ENCODE data around the gene TMEM132D. TPM values are rescaled to one million over a fixed set of nuclear protein-coding genes. Genes with fewer than 3 reads are reported as not detected.

TMEM132D gene
- total RNA-seq, 2 donors from 2014 or later = not detected

DNA sequence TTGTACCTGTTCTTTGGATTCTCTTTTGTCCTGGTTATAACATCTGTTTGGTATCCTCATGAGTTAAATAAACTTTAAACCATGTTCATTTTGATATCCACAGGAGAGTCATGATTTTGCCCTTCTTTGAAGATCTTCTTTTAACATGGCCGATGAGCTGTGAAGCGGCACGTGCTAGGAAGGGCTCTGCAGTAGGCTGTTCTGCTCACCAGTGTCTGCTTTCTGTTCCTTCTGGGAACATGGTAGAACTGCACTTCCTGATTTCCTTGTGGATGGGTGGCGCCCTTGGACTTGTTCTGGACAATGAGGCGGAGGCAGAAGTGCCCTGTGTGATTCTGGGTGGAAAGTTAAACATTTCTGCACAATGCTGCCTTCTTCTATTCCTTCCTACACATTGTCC lies 138.1 kb downstream of the TMEM132D start:
- Mint-ChIP-seq H3K36me3 (ENCODE audit: low read depth) (no peaks in the 10 kb centered on the region), H3K4me3 (no peak overlapping the region), H3K4me1 (no peaks in the 10 kb centered on the region), H3K27ac (no peak overlapping the region), H3K27me3 (no peaks in the 10 kb centered on the region), H3K9me3 (peaks cover 32% of the 10 kb centered on the region)
- ATAC-seq (replicated peaks) = no peak

DNA sequence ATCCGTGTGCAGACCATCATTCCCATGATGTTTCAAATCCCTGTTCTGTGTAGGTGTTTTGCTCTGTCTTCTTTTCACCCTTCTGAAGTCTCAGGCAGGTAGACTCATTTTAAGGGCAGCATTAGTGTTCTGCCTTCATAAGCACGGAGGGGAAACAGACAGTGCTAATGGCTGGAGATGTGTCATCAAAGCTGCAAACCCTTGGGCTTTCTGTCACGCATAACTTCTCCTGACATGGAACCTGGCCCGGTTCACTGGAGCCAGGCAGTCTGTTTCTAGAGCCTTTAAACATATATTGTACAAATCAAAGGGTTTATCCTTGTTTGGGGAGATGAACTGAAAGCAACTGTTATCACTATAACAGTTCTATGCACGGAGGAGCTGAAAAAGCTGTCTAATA lies 141.4 kb downstream of the TMEM132D start:
- no peak overlapping the region for H3K4me3 Mint-ChIP-seq
- no peaks in the 10 kb centered on the region for H3K4me1 Mint-ChIP-seq
- no peak for ATAC-seq (replicated peaks)
- H3K27ac Mint-ChIP-seq = no peak overlapping the region
- no peaks in the 10 kb centered on the region for H3K36me3 Mint-ChIP-seq (ENCODE audit: low read depth)
- no peaks in the 10 kb centered on the region for H3K27me3 Mint-ChIP-seq
- peaks cover 23% of the 10 kb centered on the region for H3K9me3 Mint-ChIP-seq

DNA sequence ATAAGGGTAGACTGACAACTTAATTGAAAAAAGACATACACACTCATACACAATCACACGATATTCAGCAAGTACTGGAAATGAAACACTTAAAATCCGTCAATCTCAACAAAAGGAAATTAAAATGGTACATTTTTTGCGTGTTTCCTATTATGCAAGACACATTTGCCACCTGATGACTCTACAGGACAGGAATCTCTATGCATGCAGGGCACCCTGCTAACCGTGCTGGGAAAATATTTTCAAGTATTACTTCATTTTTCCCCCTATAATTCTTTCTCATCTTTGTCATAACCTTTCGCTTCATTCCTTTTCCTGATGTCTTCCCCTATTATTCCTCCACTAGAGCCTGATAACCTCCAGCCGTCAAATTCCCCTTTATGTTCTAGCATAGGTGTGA lies 150.2 kb downstream of the TMEM132D start:
- Mint-ChIP-seq H3K9me3 (no peaks in the 10 kb centered on the region), H3K36me3 (ENCODE audit: low read depth) (no peaks in the 10 kb centered on the region), H3K27ac (no peak overlapping the region), H3K27me3 (no peaks in the 10 kb centered on the region), H3K4me3 (no peak overlapping the region), H3K4me1 (no peaks in the 10 kb centered on the region)
- ATAC-seq (replicated peaks) = no peak

DNA sequence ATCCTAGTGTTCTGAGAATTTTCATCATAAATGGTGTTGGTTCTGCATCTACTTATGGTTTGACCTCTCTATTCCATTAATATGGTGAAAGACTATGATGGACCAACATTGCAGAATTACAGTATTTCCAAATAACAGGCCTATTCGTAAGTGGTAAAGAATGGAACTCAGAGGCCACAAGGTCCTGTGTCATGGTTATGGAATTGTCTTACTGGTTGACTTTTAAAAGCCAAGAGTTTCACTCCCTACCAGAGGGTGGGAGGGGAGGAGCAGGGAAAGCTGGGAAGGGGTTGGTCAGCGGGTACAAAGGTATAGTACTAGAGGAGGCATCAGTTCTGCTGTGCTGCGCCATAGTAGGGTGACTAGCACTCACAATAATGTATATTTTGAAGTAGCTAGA lies 153.4 kb downstream of the TMEM132D start:
- Mint-ChIP-seq H3K27me3 (no peaks in the 10 kb centered on the region), H3K4me3 (no peak overlapping the region), H3K9me3 (no peaks in the 10 kb centered on the region), H3K27ac (no peak overlapping the region), H3K36me3 (ENCODE audit: low read depth) (no peaks in the 10 kb centered on the region), H3K4me1 (no peaks in the 10 kb centered on the region)
- ATAC-seq (replicated peaks) = no peak

DNA sequence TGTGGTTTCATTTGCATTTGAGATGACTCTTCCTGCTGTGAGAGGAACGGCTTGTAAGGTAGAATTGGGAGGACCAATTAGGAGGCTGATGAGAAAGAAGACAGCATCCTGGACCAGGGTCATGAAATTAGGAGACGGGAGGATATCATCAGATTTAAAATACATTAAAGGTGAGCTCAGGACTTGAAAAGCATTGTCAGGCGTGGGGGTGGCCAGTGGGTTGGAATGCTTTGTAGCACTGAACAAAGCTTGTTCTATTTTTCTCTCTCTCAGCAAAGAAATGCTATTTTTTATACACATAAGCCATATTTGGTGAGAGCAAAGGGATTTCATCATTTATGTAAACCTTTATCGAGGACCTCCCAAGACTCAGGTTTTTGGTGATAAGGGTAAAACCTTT lies 157.5 kb downstream of the TMEM132D start:
- peaks cover 2% of the 10 kb centered on the region for H3K9me3 Mint-ChIP-seq
- H3K4me3 Mint-ChIP-seq = no peak overlapping the region
- no peak overlapping the region for H3K27ac Mint-ChIP-seq
- H3K4me1 Mint-ChIP-seq = no peaks in the 10 kb centered on the region
- no peaks in the 10 kb centered on the region for H3K36me3 Mint-ChIP-seq (ENCODE audit: low read depth)
- no peaks in the 10 kb centered on the region for H3K27me3 Mint-ChIP-seq
- ATAC-seq (replicated peaks) = no peak

DNA sequence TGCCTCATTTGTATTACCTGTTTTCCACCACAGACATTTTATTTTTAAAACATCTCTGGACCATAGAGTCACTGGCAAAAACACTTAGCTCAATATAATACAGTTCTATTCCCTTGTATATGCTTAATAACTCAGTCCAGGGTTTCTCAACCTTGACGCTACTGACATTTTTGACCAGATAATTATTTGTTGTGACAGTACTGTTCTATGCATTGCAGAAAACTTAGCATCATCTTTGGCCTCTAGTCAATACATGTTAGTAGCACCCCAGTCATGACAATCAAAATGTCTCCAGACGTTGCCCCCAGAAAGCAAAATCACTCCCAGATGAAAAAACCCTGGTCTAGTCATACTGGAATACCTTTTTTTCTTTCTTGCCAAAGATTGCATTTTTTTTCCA lies 174.7 kb downstream of the TMEM132D start:
- Mint-ChIP-seq H3K4me1 (no peaks in the 10 kb centered on the region), H3K4me3 (no peak overlapping the region)

DNA sequence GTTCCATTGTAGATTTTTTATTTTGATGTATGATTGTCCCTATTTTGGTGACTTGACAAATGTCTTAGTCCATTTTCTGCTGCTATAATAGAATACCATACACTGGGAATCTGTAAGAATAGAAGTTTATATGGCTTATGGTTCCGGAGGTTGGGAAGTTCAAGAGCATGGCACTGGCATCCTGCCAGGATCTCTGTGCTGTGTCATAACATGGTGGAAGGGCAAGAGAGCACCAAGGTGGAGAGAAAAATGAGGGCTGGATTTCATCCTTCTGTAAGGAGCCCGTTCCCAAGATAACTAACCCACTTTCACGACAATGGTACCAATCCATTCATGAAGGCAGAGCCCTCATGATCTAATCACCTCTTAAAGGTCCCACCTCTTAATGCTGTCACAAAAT lies 176.7 kb downstream of the TMEM132D start:
- H3K27me3 Mint-ChIP-seq = no peaks in the 10 kb centered on the region
- no peaks in the 10 kb centered on the region for H3K4me1 Mint-ChIP-seq
- no peak overlapping the region for H3K4me3 Mint-ChIP-seq
- peaks cover 31% of the 10 kb centered on the region for H3K9me3 Mint-ChIP-seq
- H3K27ac Mint-ChIP-seq = no peak overlapping the region
- no peaks in the 10 kb centered on the region for H3K36me3 Mint-ChIP-seq (ENCODE audit: low read depth)
- ATAC-seq (replicated peaks) = no peak

More for the DNA sequence above, 174.7 kb downstream of the TMEM132D start:
- Mint-ChIP-seq H3K27me3 (no peaks in the 10 kb centered on the region), H3K36me3 (ENCODE audit: low read depth) (no peaks in the 10 kb centered on the region), H3K9me3 (peaks cover 22% of the 10 kb centered on the region), H3K27ac (no peak overlapping the region)
- no peak for ATAC-seq (replicated peaks)

DNA sequence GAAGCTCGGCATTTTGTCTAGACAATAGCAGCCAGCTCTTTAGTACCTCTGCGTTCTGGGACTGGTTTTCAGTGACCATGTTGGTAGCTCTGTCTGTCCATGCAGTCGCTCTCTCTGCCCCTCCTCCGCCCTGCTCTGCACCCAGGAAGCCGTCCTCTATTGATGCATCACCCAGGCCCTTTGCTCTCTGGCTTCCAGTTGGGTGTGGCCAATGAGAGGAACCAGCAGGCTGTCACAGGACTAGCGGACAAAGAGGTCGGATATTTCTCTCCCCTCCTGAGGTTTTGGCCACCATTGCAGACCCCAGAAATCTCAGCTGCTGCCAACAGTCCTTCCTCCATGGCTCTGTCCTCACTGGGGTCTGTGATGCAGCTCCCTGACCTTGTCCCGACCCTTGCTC lies 180.6 kb downstream of the TMEM132D start:
- H3K4me3 Mint-ChIP-seq = no peak overlapping the region
- H3K9me3 Mint-ChIP-seq = peaks cover 18% of the 10 kb centered on the region
- no peak overlapping the region for H3K27ac Mint-ChIP-seq
- no peaks in the 10 kb centered on the region for H3K36me3 Mint-ChIP-seq (ENCODE audit: low read depth)
- no peaks in the 10 kb centered on the region for H3K4me1 Mint-ChIP-seq
- no peak for ATAC-seq (replicated peaks)
- no peaks in the 10 kb centered on the region for H3K27me3 Mint-ChIP-seq

DNA sequence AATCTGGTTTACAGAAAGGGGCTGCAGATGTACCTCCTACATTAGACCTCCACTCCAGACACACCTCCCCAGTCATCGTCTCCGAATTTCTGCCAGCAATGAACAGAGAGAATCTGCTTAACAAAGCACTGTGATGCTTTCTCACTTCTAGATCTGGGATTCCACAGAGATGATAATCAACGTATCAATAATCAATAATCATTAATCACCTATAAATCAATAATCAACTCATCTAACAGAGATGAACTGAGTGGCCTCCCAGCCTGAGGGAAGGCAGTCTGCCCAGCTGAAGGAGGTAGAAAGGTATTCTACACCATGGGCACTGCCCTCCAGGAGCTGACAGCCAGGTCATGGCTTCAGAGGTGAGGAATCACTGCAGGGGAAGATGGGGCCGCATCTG lies 183.2 kb downstream of the TMEM132D start:
- Mint-ChIP-seq H3K4me3 (no peak overlapping the region), H3K27me3 (no peaks in the 10 kb centered on the region), H3K4me1 (no peaks in the 10 kb centered on the region), H3K36me3 (ENCODE audit: low read depth) (no peaks in the 10 kb centered on the region), H3K27ac (no peak overlapping the region), H3K9me3 (peaks cover 19% of the 10 kb centered on the region)
- no peak for ATAC-seq (replicated peaks)

DNA sequence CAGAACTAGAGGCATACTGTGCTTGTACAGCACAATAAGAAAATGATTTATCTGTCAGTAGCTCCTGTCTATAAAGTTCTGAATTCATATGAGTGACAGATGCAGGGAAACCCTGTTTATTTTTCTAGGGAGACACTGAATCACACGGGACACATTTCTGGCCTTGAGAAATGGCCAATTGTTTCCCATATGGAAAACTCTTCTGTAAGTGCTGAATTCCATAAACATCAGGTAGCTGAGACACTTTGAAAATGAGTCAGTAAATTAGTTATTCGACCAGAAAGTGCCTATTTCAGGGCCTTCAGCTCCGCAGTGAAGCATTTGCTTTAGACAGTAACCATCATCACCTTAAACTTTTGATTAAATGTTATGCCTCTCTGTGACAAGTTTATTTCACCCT lies 184.4 kb downstream of the TMEM132D start:
- Mint-ChIP-seq H3K27me3 (no peaks in the 10 kb centered on the region), H3K4me3 (no peak overlapping the region), H3K9me3 (peaks cover 19% of the 10 kb centered on the region), H3K36me3 (ENCODE audit: low read depth) (no peaks in the 10 kb centered on the region), H3K27ac (no peak overlapping the region), H3K4me1 (no peaks in the 10 kb centered on the region)
- ATAC-seq (replicated peaks) = no peak

DNA sequence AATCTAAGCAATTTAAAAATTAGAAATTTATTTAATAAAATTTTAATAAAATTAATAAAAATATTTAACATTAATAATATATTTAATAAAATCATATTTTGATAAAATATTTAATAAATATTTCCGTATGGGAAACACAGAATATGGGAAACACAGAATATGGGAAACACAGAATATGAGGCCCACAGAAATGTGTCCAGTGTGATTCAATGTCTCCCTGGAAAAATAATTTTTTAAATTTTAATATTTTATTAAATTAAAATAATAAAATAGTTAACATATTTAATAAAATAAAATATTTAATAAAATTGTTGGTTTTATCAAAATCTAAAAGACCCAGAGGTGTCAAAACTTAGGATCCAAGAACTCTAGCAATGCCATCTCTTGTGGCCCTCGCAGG lies 186.4 kb downstream of the TMEM132D start:
- no peaks in the 10 kb centered on the region for H3K36me3 Mint-ChIP-seq (ENCODE audit: low read depth)
- no peak overlapping the region for H3K4me3 Mint-ChIP-seq
- H3K9me3 Mint-ChIP-seq = peaks cover 6% of the 10 kb centered on the region
- no peaks in the 10 kb centered on the region for H3K27me3 Mint-ChIP-seq
- no peaks in the 10 kb centered on the region for H3K4me1 Mint-ChIP-seq
- ATAC-seq (replicated peaks) = no peak
- H3K27ac Mint-ChIP-seq = no peak overlapping the region

DNA sequence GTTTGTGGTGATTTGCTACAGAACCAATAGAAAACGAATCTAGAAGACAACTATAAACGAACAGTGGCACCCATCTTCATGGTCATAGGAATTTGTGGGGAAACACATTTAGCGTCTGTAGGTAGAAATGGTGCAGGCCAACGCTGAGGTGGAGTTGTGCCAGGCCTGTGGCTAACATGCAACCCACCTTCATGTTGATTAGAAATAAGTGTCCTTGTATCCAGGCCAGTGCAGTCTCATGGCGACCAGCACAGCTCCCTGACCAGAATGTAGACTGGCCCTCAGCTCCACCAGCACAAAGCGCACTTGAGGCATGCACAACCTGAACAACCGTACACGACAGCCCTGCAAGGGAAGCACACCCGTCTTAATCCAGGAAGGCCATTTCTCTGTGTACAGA lies 187.0 kb downstream of the TMEM132D start:
- no peaks in the 10 kb centered on the region for H3K36me3 Mint-ChIP-seq (ENCODE audit: low read depth)
- no peak overlapping the region for H3K27ac Mint-ChIP-seq
- H3K27me3 Mint-ChIP-seq = no peaks in the 10 kb centered on the region
- H3K4me3 Mint-ChIP-seq = no peak overlapping the region
- peaks cover 6% of the 10 kb centered on the region for H3K9me3 Mint-ChIP-seq
- no peaks in the 10 kb centered on the region for H3K4me1 Mint-ChIP-seq
- no peak for ATAC-seq (replicated peaks)

DNA sequence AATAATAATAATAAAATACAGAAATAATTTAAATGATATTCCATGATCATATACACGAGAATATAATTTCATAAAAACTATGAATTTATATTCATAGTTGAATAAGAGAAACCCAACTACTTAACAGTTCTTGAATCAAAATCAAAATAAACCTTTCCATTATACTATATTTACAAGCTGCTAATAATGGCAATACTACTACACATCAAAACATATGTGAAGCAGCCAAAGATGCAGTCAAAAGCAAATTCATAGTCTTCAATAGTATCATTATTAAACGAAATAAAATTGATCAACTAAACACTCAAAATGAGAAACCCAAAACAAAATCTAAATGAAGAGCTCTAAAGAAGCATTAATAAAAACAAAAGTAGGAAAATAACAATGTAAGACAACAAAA lies 197.1 kb downstream of the TMEM132D start:
- Mint-ChIP-seq H3K27me3 (no peaks in the 10 kb centered on the region), H3K27ac (no peak overlapping the region), H3K9me3 (peaks cover 16% of the 10 kb centered on the region), H3K36me3 (ENCODE audit: low read depth) (no peaks in the 10 kb centered on the region), H3K4me3 (no peak overlapping the region), H3K4me1 (no peaks in the 10 kb centered on the region)
- no peak for ATAC-seq (replicated peaks)

DNA sequence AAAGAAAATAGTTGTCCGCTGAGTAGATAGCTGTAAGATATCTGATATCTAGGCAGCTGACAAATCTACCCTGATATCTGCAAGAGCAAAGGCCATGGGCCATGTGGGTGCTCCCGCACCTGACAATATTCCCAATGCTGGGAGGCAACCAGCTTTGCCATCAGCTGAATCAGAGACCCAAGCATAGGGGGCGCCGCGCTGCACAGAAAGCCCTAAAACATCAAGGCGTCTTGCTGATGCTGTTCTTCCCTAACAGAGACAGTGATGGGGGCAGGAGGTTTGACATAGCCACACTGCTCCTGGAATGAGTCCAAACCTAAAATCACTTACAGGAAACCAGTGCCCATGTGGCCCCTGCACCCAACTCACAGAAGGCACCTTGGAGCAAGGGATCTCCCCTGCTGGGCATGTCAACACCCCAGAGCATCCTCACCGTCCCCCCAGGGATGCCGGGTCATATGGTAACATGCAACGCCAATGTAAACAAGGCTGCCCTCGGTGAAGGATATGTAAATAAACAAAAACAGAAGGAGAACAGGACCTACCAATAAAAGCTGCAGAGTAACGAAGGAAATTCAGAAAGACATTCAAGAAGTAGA lies 199.5 kb downstream of the TMEM132D start:
- Mint-ChIP-seq H3K36me3 (ENCODE audit: low read depth) (no peaks in the 10 kb centered on the region), H3K27me3 (no peaks in the 10 kb centered on the region), H3K9me3 (peaks cover 16% of the 10 kb centered on the region), H3K4me1 (no peaks in the 10 kb centered on the region), H3K27ac (no peak overlapping the region), H3K4me3 (no peak overlapping the region)
- ATAC-seq (replicated peaks) = no peak

DNA sequence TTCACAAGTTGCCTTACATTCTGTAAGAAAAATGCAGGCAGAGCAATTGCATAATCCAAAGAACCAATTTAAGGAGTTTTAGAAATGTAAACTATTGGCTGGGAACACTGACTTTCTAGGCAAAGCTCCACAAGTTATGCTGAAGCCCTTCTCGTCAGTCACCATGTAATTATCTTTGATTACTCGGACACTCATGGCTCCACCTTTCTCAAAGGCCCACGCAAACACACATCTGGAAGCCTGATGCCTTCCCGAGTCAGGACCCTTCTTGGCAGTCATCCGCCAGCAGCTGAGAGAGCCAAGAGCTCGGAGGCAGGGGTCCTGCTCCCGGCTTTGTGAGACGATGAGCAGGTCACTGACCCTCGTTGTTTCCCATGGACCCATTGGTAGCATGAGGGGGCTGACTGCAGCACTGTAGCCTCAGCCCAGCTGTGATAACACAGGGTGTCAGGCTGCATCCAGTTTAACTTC lies 202.2 kb downstream of the TMEM132D start:
- no peaks in the 10 kb centered on the region for H3K36me3 Mint-ChIP-seq (ENCODE audit: low read depth)
- H3K4me3 Mint-ChIP-seq = no peak overlapping the region
- H3K27ac Mint-ChIP-seq = no peak overlapping the region
- H3K4me1 Mint-ChIP-seq = no peaks in the 10 kb centered on the region
- ATAC-seq (replicated peaks) = no peak
- peaks cover 13% of the 10 kb centered on the region for H3K9me3 Mint-ChIP-seq
- no peaks in the 10 kb centered on the region for H3K27me3 Mint-ChIP-seq

DNA sequence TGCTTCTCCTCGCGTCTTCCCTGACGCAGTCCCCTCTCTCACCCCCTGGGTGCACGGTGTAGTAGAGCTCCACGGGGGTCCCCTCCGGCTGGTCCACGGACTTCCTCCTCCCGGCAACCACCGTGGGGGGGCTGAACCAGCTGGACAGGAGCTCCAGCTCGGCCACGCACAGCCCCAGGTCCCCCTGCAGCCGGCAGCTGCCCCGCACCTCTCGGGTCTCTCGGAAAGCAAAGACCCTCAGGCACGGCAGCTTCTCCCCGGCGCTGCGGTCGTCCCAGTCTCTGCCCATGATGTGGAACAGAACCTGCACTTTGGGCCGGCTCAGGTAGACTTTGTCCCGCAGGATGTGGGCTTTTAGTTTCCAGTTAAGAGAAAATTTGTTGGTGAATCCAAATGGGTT lies 203.8 kb downstream of the TMEM132D start:
- ATAC-seq (replicated peaks) = no peak
- no peak overlapping the region for H3K4me3 Mint-ChIP-seq
- no peaks in the 10 kb centered on the region for H3K27me3 Mint-ChIP-seq
- no peaks in the 10 kb centered on the region for H3K36me3 Mint-ChIP-seq (ENCODE audit: low read depth)
- no peaks in the 10 kb centered on the region for H3K4me1 Mint-ChIP-seq
- H3K27ac Mint-ChIP-seq = no peak overlapping the region
- H3K9me3 Mint-ChIP-seq = peaks cover 24% of the 10 kb centered on the region
